ENCODE measurements around the gene RPL18. TPM values are rescaled to one million over a fixed set of nuclear protein-coding genes. Genes with fewer than 3 reads are reported as not detected.

RPL18 gene
- total RNA-seq, 1 donor from 2014 or later, result 997 TPM

DNA sequence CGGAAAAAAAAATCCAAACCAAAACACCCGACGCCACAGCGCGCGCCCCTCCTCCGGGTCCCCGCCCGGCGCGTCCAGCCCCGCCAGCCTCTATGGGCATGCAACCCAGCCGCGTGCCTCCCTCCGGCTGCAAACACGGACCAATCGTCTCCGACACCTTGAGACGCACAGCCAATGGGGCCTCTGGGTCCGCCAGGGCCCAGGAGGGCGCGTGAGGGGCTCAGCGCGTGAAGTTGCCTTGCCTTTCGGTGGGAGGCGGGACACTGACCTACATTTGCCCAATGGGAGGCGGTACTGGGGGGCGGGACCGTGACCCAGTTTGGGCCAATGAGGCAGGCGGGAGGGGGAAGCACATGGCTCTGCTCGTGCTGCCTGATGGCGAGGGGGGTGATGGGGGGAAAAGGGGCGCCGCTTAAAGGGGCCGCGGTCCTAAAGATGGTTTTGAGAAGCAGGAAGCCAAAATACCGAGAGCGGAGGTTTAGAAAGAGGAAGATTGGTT lies 18.5 kb upstream of the RPL18 start:
- TF ChIP-seq, protein P1, sequence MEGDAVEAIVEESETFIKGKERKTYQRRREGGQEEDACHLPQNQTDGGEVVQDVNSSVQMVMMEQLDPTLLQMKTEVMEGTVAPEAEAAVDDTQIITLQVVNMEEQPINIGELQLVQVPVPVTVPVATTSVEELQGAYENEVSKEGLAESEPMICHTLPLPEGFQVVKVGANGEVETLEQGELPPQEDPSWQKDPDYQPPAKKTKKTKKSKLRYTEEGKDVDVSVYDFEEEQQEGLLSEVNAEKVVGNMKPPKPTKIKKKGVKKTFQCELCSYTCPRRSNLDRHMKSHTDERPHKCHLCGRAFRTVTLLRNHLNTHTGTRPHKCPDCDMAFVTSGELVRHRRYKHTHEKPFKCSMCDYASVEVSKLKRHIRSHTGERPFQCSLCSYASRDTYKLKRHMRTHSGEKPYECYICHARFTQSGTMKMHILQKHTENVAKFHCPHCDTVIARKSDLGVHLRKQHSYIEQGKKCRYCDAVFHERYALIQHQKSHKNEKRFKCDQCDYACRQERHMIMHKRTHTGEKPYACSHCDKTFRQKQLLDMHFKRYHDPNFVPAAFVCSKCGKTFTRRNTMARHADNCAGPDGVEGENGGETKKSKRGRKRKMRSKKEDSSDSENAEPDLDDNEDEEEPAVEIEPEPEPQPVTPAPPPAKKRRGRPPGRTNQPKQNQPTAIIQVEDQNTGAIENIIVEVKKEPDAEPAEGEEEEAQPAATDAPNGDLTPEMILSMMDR (IDR thresholded peaks at IDR 0.05), result no peak
- H3K27me3 ChIP-seq (ENCODE audit: low read depth), result no peaks in the 10 kb centered on the region
- intact Hi-C loops (cut with DNase I), result no loop called here
- H3K4me1 ChIP-seq, result peaks cover 47% of the 10 kb centered on the region
- peaks cover 13% of the 10 kb centered on the region for H3K36me3 ChIP-seq
- DNase-seq, result peak; percentile 100
- ATAC-seq, result peak; percentile 85 to 91
- no peaks in the 10 kb centered on the region for H3K9me3 ChIP-seq
- peak overlapping the region; percentile 96 for H3K27ac ChIP-seq
- peak overlapping the region; percentile 84 for H3K4me3 ChIP-seq

- peak; percentile 80 for DNase-seq
- Histone ChIP-seq H3K4me3 (peak within 1 kb of the TSS; percentile 84), H3K27me3 (ENCODE audit: low read depth) (no peaks in the 10 kb centered on the region), H3K36me3 (peaks cover 18% of the 10 kb centered on the region), H3K4me1 (peaks cover 52% of the 10 kb centered on the region), H3K27ac (peak within 1 kb of the TSS; percentile 96), H3K9me3 (no peaks in the 10 kb centered on the region)
- ATAC-seq, result peak; percentile 8 to 11
- TF ChIP-seq, protein P1 (IDR thresholded peaks at IDR 0.05), result peak; percentile 24
- intact Hi-C loops (cut with DNase I), result no loop called here
These were observed 18.0 kb upstream of the RPL18 start, which contains the start of gene DBP for GRCh38 chr19:48636859-48637448. Gene DBP, minus strand, starts transcription at chr19:48637379. Its CDS starts 385 bp downstream, at chr19:48636994.

GRCh38 chr19:48635966-48636858 lies 17.2 kb upstream of the RPL18 start:
- Histone ChIP-seq H3K4me3 (peak overlapping the region; percentile 84), H3K36me3 (peaks cover 22% of the 10 kb centered on the region), H3K4me1 (peaks cover 59% of the 10 kb centered on the region), H3K27me3 (ENCODE audit: low read depth) (no peaks in the 10 kb centered on the region), H3K27ac (peak overlapping the region; percentile 96), H3K9me3 (no peaks in the 10 kb centered on the region)
- TF ChIP-seq, protein P1 (IDR thresholded peaks at IDR 0.05), result no peak
- intact Hi-C loops (cut with DNase I), result no loop called here
- DNase-seq (no peak), ATAC-seq (no peak)

DNA sequence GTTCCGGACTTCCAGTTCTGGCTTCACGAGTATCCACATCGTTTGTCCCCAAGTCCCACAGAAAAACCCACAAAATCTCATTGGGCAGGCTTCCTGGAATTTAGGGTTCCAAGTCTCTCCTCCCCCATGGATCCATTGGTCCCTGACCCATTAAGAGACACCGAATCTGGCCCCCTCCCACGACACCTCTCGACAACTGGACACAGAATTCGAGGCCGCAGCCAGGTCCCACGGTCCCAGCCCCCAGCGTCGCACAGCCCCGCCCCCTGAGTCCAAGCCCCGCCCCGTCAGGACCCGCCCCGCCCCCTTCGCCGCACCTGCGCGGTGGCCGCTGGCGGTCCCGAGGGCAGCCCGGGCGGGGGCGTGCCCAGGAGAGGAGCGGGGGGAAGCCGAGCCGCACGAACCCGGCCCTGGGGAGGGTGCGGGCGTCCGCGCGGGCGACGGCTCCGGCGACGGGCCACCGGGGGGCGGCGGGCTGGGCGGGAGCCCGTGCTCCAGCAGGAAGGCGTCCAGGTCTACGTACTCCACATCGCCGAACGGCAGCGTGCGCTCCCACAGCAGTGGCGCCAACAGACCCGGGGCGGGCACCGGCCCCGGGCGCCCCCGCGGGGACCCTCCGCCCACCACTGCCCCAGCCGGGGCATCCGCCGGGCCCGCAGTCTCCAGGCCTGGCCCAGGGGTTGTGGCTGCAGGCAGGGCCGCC lies 16.4 kb upstream of the RPL18 start:
- intact Hi-C loops (cut with DNase I), result no loop called here
- Histone ChIP-seq H3K27ac (peak overlapping the region; percentile 96), H3K4me1 (peaks cover 67% of the 10 kb centered on the region), H3K36me3 (peaks cover 30% of the 10 kb centered on the region), H3K27me3 (ENCODE audit: low read depth) (no peaks in the 10 kb centered on the region), H3K4me3 (peak overlapping the region; percentile 84), H3K9me3 (no peaks in the 10 kb centered on the region)
- DNase-seq (peak; percentile 78), ATAC-seq (peak; percentile 66 to 67)
- TF ChIP-seq, protein P1 (IDR thresholded peaks at IDR 0.05), result no peak

All from lower lobe of right lung (tissue), 2 donors.